Stimulated activated CD8-positive, alpha-beta memory T cell treated with anti-CD3 and anti-CD28 coated beads, Interleukin-12 subunit alpha, Interleukin-12 subunit beta, amount 100 ng/mL, for 24 hours (primary cell): Measurements from ENCODE around the gene C22orf39.

ENCODE experiments used
- DNase-seq: peaks from one replicate; pipeline ENCODE4 v3.0.0-alpha.2; 2020; ENCODE audit errors: extremely low read depth

Gene C22orf39, protein sequence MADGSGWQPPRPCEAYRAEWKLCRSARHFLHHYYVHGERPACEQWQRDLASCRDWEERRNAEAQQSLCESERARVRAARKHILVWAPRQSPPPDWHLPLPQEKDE

DNA sequence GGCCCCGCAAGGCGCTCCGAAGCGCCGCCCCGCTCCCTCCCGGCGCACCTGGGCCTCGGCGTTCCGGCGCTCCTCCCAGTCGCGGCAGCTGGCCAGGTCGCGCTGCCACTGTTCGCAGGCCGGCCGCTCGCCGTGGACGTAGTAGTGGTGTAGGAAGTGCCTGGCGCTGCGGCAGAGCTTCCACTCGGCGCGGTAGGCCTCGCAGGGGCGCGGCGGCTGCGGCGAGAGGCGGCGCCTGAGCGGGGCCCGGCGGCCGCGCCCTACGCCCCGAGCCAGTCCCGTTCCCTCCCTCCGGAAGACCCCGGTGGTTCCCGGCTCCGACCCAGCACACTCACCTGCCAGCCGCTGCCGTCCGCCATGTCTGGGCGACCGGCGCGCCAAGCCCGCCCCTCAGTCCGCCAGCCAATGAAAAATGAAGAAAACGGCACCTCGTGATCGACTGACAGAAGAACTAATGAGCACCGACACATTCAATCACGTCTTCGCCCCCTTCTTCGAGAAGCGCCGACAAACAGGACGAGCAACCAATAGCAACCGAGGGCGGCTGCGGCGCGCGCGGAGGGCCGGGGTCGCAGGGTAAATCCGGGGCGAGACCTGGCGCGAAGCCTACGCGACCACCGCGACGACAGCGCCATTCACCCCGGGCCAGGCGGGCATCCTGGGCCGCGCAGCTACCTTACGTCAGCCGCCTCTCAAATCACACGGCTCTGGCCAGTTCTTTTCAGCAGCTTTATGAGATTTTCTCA lies at the start of gene C22orf39:
C22orf39 (minus strand) TSS at position 382 of the 746 bp plus-strand sequence; CDS start at position 359, 23 bp downstream.
- DNase-seq, result peak; percentile 58

DNA sequence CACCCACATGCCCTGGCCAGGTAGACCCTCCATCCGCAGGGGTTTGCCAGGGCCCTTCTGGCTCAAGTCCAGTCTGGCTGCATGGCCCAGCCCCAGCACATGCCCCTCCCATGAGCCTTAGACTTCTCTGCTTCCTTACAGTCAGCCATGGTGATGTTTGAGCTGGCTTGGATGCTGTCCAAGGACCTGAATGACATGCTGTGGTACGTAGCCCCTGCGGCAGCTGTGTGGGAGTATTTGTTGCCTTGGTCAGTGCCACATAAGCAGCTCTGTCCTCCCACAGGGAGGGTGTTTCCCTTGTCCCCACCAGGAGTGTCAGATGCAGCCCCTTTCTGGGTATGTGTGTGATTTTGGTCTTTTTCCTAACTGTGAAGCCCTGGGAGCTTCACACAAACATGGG lies 49.7 kb upstream of the C22orf39 start:
- DNase-seq, result no peak

GRCh38 chr22:19496324-19496630 lies 48.8 kb upstream of the C22orf39 start:
- no peak for DNase-seq

GRCh38 chr22:19495562-19496323 lies 48.2 kb upstream of the C22orf39 start:
- no peak for DNase-seq

DNA sequence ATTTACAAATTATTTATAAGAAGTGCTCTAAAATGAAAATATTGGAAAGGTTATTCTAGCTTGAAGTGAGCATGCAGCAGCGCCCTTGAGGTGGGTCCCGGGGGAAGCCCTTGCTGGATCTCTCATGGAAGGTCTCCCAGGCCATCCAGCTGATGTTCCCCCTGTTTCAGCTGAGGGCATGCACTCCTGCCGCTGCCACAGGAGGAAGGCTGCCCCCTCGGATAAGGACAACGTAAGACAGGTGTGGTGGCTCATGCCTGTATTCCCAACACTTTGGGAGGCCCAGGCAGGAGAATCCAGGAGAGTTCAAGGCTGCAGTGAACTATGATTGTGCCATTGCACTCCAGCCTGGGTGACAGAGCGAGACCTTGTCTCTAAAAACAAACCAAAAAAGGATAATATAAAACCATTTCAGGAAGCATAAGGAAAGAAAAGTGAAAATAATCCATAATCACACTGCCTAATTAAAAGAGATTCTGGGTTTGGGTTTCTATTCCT lies 47.2 kb upstream of the C22orf39 start:
- no peak for DNase-seq

DNA sequence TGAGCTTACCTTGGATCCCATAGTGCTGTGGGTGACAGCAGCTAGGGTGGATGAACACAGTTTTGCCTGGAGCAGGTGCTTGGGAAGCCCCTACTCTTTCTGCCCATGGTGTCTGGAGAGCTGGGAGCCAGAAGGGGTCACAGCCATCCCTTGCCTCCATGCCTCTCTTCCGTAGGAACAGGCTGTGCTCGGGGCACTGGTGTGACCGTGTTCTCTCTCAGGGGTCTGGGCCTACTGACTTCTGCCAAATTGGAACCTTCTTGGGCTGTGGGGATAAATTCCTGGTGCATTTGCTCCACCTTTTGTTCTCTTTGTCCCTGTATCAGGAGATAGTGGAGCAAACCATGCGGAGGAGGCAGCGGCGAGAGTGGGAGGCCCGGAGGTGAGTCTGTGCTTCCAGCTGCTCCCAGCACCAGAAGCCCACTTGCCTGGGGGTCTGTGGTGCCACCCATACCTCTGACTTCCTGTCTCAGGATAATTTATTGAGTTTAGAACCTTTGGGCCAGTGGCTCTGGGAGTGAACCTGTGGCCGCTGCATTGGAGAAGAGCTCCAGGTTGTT lies 46.6 kb upstream of the C22orf39 start:
- no peak for DNase-seq

DNA sequence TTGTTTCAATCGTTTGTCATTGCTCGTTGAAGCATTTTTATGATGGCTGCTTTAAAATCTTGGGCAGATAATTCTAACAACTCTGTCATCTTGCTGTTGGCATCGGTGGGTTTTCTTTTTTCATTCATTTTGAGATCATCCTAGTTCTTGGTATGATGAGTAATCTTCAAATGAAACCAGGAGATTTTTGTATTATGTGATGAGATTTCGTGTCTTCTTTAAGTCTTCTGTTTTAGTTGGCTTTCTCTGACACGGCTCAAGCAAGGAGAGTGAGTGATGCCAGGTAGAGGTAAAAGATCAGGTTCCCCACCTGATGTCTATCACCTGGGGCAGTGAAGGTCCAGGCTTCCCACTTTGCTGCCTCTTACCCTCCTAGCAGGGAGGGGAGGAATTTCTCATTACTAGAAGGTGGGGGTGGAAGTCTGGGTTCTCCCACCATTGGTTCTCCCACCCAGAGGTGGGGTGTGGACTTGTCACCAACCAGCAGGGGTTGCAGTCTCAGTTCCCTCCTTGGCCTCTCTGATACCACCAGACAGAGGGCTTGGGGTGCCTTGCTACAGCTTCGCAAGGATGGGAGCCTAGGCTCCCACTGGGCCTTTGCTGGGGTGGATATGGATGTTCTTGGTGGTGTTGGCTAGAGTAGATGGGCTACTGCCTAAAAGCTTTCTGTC lies 45.1 kb upstream of the C22orf39 start:
- no peak for DNase-seq

DNA sequence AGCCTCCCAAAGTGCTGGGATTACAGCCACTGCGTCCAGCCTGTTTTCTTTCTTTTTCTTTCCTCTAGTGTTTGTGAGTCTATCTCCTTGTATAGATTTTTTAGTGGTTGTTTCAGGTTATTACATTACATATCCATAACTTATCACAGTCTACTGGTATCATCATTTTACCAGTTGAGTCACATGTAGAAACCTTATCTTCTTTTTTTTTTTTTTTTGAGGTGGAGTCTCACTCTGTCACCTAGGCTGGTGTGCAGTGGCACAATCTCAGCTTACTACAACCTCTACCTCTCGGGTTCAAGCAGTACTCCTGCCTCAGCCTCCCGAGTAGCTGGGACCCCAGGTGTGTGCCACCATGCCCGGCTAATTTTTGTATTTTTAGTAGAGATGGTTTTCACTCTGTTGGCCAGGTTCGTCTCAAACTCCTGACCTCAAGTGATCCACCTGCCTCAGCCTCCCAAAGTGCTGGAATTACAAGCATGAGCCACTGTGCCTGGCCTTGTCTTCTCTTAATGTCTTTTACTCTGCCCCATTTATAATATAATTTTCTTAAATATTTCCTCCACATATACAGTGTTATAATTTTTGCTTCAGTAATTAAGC lies 43.2 kb upstream of the C22orf39 start:
- DNase-seq, result no peak

- DNase-seq, result no peak
These were observed 41.7 kb upstream of the C22orf39 start for GRCh38 chr22:19488884-19489843.

GRCh38 chr22:19488285-19488684 lies 40.8 kb upstream of the C22orf39 start:
- no peak for DNase-seq

DNA sequence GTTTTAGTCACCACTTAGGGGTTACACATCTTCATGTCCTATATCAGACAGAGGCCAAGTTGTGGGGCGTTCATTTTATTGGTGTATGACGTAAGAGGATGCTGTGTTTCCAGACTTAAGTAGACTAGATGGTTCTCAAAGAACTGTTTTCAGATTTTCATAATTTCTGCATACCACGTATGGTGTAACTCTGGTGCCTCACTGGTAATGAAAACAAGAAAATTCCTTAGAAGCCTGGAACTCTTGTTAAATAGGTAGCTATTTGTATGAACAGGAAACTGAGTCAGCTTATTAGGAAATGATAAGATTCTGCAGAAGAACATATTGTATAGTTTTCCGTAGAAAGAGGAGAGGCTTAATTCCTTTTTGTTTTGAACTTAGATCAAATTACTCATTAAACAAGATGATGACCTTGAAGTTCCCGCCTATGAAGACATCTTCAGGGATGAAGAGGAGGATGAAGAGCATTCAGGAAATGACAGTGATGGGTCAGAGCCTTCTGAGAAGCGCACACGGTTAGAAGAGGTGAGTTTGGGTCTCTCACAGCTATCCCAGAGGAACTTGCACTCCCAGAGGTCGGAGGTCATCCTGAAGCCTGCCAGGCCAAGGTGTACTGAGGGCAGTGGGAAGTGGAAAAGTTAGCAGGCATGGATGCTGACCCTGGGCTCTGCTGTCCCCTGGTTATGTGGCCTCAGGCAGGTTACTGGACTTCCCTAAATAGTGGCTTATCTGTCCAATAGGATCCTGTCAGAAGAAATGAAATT lies 36.2 kb upstream of the C22orf39 start:
- DNase-seq, result no peak

- DNase-seq, result no peak
These were observed 34.8 kb upstream of the C22orf39 start for GRCh38 chr22:19482297-19482696.

DNA sequence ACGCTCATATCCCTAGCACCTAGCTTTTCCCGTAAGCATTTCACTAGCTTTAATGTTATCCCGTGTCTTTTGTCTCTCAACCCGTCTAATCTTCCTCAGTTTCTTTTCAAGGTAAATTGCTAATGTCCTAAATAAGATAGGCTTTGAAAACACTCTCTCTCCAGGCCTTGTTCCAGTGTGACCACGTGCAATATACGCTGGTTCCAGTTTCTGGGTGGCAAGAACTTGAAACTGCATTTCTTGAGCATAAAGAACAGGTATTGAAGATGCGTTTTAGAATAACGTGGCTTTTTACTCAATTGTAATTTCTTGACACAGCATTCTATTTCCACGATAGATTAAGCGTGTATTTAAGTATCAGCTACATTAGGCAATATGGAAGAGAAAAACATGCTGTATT lies 33.3 kb upstream of the C22orf39 start:
- no peak for DNase-seq

- no peak for DNase-seq
These were observed 32.7 kb upstream of the C22orf39 start for GRCh38 chr22:19480173-19480568.

GRCh38 chr22:19479355-19480172 lies 32.1 kb upstream of the C22orf39 start, which contains the start of gene CDC45:
TSS of gene CDC45 (plus strand) at chr22:19479920. CDS start at chr22:19479969, 49 bp downstream.
- peak; percentile 84 for DNase-seq

GRCh38 chr22:19478901-19479354 lies 31.4 kb upstream of the C22orf39 start, which contains the start of gene UFD1:
TSS of gene UFD1 (minus strand) at chr22:19479193. CDS start at chr22:19479085, 108 bp downstream.
- DNase-seq, result peak; percentile 60

DNA sequence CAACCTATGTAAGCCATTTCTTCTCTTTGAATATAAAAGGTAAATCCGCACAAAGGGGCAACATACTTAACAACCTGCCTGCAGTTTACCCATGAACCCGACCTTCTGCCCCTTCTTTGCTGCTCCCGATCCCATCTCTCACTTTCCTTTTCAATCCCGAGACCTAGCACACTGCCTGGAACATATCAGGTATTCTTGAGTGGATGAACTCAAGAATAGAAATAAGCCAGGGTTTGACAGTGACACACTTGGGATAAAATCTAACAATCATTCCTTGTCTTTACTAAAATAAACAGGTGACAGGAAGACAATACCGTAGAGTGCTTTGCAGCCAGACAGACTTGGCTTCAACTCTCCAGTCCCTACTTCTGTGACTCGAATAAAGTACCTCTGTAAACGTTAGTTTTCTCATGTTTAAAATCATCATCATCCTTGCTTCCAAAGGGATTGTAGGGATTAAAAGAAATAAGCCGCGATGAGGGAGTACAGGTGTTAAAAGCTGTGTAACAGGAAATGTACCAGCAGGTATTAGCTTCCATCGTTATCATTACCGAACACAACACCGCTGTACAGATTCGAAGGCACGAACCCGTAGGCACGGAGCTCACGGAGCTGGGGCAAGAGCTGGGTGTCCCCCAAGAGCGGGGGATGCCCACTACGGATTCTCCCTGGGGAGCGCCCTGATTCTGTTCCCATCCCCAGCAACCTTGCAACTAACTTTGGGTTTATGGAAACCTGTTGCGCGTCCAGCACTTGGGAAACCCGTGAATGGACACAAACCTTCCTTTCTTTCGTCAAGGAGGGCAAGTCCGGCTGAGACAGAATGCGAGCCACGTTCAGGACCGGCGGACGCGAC lies 30.8 kb upstream of the C22orf39 start:
- no peak for DNase-seq
